GM19193 (cell line): ENCODE measurements around the gene MATN4.

Source experiments
- POLR2A ChIP-seq: IDR thresholded peaks from 4 replicates; pipeline ENCODE4 v1.6.1; 2011; ENCODE audit not compliant: insufficient read depth, insufficient read length; ENCODE audit errors: extremely low read depth

MATN4 gene

GRCh38 chr20:45308117-45308778 is at the start of gene MATN4:
Gene MATN4 (minus strand): TSS chr20:45308299. CDS start chr20:45305582, 2,717 bp downstream.
- no peak for TF ChIP-seq POLR2A

DNA sequence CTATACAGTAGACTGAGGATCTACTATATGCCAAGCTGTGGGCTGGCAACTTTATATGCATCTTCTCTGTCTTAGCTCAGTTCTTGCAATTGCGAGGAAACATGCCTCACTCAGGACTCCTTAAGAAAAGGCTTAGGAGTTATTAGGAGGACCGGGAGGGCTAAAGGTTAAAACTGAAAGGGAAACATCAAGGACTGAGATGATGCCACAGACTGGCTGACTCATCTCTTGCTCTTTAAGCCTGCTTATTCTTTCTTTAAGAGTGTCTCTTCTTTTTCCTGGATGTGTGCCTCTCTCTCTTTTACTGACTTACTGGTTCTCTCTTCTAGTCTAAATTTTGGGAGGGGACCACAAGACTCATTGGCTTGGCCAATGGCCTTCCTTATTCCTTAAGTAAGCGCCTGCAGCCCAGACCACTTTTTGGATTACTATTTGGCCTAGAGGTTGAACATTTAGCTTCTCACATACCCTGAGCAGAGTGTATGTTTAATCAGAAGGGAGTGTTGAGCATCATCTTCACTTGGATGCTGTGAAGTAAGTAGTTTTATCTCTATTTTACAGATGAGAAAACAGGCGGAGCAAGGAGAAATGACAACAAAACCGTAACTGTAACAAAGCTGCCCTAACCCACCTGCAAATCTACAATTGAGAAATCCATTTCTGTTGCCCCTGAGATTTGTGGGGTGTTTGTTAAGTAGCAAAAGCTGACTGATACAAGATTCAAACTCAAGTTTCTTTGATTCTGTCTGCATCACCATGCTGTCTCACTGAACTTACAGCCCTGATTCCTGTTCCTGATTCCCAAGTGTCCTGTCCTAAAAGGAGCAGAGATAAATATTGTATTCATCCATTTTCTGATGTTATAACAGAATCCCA is 47.3 kb upstream of the MATN4 start:
- TF ChIP-seq POLR2A = no peak

DNA sequence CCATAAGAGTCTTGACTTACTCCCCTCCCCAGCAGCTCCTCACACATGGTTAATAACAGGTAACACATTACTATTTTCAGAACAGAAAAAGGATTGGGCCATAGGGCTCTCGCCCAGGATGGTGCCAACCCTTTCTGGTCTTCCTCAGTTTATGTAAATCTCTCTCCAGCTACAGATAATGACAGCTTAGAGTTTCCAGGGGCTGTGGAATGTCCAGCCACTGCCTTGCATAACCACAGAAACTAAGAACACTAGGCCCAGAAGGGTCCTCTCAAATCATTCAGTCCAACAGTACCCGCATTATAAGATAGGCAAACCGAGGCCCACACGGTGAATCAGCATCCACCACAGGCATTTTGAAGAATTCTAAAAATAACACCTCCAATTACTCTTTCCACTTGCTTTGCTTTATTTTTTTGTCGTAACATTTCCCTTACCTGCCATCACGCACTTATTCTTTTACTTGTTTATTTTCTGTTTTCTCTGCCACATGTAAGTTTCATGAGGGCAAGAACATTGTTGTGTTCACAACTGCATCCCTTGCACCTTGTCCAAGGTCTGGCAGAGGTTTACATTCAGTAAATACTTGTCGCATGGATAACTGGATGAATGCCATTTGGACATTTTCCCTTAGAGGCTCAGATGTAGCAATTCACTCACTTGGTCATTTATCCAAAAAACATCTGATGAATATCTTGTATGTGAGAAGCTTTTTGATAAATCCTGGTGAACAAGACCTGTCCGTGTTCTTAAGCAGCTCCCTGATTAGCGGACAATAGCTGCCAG is 46.5 kb upstream of the MATN4 start:
- TF ChIP-seq POLR2A = no peak

GRCh38 chr20:45353746-45354145 is 45.6 kb upstream of the MATN4 start:
- TF ChIP-seq POLR2A = no peak

- no peak for TF ChIP-seq POLR2A
These were observed 44.6 kb upstream of the MATN4 start for GRCh38 chr20:45352729-45353128.

DNA sequence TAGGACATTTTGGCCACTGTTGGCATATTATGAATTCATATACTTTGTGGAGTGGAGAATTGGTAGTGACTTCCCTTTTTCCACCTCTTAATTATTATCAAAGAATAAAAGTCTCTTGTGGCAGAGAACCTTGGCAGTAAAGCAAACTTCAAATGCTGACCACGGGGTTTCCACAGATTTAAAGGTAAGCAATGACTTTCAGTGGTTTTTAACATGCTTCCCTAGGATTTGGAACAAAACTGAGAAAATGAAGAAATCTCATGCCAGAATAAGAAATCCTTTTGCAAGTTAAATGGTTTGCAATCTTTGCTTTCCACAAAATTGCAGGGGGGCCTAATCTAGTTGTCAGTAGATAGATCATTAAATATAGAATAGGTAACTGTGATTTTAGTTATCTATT is 42.1 kb upstream of the MATN4 start:
- TF ChIP-seq POLR2A = no peak

DNA sequence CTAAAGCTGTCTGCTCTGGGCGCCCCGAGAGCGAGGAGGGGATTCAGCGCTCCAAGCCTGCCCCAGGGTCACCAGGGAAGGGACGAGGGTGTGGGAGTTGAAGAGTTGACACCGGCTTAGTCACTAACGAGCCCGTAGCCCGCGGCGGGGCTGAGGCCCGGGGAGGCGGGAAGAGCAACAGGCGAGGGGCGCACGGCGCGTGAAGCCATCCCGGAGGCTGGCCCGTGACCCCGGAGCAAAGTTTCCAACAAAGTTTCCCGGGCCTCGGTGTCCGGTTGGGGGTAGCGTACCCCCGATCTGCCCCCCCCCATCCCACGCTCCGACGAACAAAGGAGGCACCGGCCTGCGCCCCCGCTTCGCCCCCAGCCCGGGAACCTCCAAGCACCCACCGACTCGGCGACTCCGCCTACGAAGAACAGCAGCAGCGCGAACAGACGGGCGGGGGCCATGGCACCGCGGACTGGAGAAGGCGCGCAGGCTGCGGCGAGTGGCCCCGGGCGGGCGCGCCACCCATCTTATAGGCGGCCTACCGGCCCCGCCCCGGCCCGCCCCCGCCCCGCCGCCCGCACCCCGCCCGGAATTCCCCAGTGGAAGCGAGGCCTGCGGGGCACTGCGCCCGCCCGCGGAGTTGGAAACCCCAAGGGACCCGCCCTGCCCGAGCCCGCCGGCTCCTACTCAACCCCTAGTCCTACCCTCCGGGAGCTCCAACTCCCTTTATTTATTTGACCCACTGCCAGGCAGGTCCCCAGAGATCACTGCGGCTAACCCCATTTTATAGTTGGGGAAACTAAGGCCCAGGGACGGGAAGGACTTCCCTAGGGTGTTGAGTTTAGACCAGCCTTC is 40.1 kb upstream of the MATN4 start, which contains the start of gene SDC4:
TSS of gene SDC4 (minus strand) at position 489 of the 843 bp plus-strand sequence. CDS start at position 449, 40 bp downstream.
- peak; percentile 90 for TF ChIP-seq POLR2A

DNA sequence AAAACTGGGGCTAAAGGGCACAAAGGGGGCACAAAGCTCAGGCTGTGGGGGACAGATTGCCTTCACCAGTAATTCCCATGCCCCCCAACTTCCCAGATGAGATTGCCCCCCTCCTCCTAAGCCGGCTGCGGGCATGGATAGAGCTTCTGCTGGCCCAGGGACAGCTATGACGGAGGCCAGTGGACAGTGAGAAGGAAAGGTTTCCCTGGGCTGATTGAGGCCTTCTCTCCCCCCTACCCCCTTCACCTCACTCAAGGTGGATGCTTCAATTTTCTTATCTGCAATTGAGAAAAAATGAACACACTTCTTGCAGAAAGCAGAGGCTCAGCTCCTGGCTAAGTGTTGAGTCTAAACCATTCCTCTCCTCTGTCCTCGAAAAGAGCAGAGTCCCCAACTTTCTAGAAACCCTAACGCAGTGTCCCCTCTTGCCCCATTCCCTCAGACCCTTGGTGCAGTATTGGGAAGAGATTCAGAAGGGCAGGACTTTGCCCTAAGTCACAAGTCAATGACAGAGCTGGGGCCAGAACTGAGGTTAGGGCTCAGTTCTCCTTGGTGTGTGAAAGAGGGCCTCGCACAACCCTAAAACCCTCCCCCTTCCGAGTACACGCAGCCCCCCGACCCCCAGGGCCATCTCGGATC is 39.3 kb upstream of the MATN4 start:
- no peak for TF ChIP-seq POLR2A

- TF ChIP-seq POLR2A = no peak
These were observed 38.8 kb upstream of the MATN4 start for GRCh38 chr20:45346851-45347250.

DNA sequence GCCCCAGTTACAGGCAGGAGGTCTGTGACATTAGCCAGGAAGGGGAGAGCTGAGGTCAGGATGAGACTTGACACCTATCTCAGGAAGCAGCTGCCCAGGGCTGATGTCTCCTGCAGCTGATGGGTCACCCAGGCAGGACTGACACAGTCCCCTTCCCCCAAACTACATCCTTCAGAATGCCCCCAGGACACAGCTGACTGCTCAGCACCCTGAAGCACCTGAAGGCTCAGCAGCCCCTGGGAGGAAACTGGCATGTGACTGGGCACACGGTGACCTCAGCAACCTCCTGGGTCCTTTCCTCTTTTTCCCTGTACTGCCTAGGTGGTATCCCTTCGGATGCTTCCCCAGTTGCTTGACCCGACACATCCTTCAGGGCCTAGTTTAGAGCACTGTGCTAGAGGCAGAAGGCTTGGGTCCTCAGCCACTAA is 38.2 kb upstream of the MATN4 start:
- no peak for TF ChIP-seq POLR2A

- TF ChIP-seq POLR2A = no peak
These were observed 37.2 kb upstream of the MATN4 start for GRCh38 chr20:45345104-45345936.

GRCh38 chr20:45344168-45344860 is 36.2 kb upstream of the MATN4 start:
- no peak for TF ChIP-seq POLR2A
